NCI-H1417 (cell line): Measurements from ENCODE around the gene SOX15.
A peak's percentile ranks its signal among the peaks of the same experiment; 100 is the strongest.
"Not testable (repeated sequence)": the region's sequence is repeated elsewhere in the genome, so short reads cannot be mapped to it uniquely, and the experiment has no call there.

Experiments used
- DNase-seq, 3 experiments: peaks; one replicate each; lab custom pipeline; 2025; lab: John Stamatoyannopoulos, UW

Gene SOX15

GRCh38 chr17:7589891-7590691 is at the start of gene SOX15:
Gene SOX15, minus strand, starts transcription at chr17:7590094. Its CDS starts 418 bp downstream, at chr17:7589676.
- DNase-seq = no peak

DNA sequence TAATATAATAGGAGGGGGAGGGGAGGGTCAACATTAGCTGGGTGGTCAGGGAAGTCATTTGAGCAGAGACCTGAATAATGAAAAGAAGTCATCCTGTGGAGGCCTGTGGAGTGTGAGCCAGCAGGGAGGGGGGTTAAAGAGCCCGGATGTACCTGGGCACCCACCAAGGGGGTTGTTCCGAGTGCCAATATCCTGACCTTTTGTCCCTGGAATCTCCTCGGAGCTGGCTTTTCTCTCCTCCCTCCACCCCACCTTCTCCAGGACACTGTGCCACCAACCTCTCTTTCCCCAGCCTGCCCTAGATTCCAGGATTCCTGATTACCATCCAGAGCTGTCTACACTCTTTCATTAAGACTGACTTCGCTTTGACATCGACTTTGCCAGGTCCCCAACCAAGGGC is 46.3 kb upstream of the SOX15 start:
- no peak for DNase-seq

DNA sequence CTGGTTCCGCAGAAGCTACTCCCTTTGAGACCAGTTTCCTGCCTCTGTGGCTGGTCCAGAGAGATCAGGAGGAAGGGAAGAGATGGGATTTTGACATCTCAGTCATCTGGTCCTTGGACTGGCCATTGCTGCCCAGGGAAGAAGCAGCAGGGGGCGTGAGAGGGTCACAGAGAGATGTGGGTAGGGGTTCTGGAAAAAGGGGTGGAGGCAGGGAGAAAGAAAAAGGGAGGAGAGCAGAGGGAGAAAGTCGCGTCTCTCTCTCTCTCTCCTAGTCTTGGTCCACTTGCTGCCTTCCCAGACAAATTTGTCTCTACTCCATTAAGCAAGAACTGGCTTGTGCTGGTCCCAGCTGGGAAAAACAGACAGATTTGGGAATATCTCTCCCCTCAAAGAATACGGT is 44.5 kb upstream of the SOX15 start:
- DNase-seq = peak in 1 of 3 experiments; percentile 16

GRCh38 chr17:7633093-7633492 is 43.2 kb upstream of the SOX15 start:
- no peak for DNase-seq

DNA sequence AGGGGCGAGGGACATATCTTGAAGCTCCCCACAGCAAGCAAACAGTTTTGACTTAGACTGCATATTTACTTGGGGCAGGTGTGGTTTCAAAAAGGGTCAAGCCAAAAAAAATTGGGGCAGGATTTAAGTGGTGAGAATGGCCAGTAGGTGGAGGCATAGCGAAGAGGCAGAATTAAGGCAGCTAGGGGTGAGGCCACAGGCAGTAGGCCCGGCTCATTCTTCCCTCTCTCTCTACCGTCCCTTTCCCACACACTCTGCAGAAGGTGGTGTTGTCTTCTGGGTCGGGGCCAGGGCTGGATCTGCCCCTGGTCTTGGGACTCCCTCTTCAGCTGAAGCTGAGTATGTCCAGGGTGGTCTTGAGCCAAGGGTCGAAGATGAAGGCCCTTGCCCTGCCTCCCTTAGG is 42.6 kb upstream of the SOX15 start:
- DNase-seq = peak in 1 of 3 experiments; percentile 19

DNA sequence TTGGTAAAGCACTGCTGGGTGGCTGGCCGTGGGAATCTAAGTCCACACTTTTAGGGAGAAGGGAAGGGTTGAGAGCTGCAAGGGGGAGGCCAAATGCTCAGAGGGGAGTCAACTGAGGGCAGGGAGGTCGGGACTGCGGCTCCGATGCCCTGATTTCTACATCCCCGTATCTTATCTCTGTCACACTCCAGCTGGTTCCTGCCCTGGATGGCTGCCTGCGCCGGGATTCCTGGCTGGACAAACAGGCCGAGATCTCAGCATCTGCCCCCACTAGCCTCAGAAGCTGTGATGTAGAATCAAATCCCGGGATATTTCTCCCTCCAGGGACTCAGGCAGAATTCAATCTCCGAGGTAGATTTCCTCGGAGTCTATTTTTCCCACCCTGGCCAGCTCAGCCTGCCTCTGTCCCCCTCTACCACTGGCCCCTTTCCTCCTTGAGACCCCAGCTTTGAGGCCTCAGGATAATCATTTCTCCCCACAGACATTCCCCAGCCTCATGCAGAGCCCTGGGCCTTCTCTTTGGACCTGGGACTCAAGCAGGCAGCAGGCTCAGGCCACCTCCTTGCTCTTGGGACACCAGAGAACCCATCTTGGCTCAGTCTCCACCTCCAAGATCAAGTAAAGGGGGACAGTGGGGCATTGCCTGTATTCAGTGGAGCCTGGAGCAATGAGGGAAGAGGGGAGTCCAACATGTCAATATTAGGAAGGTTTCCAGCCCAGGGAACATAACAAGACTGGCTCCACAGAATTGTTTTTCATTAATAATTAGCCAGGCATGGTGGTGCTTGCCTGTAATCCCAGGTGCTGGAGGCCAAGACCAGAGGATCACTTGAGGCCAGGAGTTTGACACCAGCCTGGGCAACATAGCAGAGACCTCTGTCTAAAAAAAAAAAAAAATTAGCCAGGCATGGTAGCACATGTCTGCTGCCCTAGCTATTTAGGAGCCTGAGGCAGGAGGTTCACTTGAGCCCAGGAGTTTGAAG is 41.8 kb upstream of the SOX15 start:
- DNase-seq = no peak

DNA sequence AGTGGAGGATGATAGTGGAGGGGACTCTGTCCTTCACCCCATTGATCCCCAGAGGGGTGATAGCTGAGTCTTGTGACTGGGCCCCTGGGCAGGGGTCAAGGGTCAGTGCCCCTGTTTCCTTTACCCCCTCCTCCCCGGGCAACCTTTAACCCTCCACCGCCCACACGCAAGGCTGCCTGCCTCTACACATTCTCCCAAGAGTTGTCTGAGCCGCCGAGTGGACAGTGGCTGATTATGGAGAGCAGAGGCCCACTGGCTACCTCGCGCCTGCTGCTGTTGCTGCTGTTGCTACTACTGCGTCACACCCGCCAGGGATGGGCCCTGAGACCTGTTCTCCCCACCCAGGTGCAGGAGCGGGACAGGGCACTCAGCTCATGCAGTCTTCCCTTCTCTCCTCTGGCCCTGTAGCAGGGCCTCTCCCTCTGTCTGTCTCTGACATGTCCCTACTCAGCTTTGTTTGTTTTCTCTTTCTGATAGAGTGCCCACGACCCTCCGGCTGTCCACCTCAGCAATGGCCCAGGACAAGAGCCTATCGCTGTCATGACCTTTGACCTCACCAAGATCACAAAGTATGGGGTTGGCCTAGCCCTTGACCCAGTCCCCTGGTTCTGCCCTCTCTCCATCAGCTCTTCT is 40.2 kb upstream of the SOX15 start, which contains the start of gene SHBG:
Gene SHBG (plus strand): TSS at position 197 of the 633 bp plus-strand sequence. CDS start 38 bp downstream, at position 235.
- no peak for DNase-seq

- DNase-seq = peak; percentile 73 to 87 (median 85)
Observed at GRCh38 chr17:7627250-7628121, 37.6 kb upstream of the SOX15 start, which contains the start of gene SAT2. Gene SAT2, minus strand, starts transcription at chr17:7627821. Its CDS starts 186 bp downstream, at chr17:7627635.

- DNase-seq = no peak
Observed at GRCh38 chr17:7626956-7627249, 37.0 kb upstream of the SOX15 start.

- DNase-seq = no peak
Observed at GRCh38 chr17:7626307-7626706, 36.4 kb upstream of the SOX15 start.

DNA sequence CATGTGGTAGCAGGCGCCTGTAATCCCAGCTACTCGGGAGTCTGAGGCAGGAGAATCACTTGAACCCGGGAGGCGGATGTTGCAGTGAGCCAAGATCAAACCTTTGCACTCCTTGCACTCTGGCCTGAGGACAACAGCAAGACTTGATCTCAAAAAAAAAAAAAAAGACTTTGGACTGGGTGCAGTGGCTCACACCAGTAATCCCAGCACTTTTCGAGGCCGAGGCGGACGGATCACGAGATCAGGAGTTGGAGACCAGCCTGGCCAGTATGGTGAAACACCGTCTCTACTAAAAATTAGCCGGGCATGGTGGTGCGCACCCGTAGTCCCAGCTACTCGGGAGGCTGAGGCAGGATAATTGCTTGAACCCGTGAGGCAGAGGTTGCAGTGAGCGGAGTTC is 35.9 kb upstream of the SOX15 start:
- not testable (repeated sequence) for DNase-seq

GRCh38 chr17:7623661-7624060 is 33.8 kb upstream of the SOX15 start:
- no peak for DNase-seq

DNA sequence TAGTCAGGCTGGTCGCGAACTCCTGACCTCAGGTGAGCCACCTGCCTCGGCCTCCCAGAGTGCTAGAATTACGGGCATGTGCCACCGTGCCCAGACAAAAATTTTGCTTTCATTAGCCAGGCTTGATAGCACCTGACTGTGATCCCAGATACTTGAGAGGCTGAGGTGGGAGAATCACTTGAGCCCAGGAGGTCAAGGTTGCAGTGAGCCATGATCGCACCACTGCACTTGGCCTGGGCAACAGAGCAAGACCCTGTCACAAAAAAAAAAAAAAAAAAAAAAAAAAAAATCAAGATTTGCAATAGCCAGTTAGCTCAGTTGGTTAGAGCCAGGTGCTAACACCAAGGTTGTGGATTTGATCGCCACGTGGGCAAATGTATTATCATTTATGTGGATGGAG is 30.9 kb upstream of the SOX15 start:
- DNase-seq = no peak

DNA sequence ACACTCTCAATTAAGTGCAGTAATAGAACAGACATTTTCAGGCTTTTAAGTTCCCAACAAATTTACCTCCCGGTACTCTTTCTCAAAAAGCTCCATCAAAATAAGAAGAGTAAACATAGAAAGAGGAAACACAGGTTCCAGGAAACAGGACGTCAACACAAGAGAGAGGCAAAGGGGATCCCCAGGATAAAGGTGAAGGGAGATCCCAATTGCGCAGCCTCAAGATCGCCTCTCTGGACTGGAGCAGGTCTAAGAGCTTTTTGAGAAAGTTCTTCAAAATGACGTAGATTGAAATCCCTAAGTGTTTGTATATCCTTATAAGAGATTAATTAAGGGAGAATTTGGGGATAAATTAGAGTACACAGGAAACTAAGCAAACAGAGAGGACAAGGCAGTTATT is 28.7 kb upstream of the SOX15 start:
- no peak for DNase-seq

GRCh38 chr17:7615265-7615747 is 25.4 kb upstream of the SOX15 start:
- no peak for DNase-seq

- peak; percentile 96 to 99 (median 97) for DNase-seq
Observed at GRCh38 chr17:7614425-7615264, 24.8 kb upstream of the SOX15 start, which contains the start of gene FXR2. Gene FXR2, minus strand, starts transcription at chr17:7614897. Its CDS starts 365 bp downstream, at chr17:7614532.

DNA sequence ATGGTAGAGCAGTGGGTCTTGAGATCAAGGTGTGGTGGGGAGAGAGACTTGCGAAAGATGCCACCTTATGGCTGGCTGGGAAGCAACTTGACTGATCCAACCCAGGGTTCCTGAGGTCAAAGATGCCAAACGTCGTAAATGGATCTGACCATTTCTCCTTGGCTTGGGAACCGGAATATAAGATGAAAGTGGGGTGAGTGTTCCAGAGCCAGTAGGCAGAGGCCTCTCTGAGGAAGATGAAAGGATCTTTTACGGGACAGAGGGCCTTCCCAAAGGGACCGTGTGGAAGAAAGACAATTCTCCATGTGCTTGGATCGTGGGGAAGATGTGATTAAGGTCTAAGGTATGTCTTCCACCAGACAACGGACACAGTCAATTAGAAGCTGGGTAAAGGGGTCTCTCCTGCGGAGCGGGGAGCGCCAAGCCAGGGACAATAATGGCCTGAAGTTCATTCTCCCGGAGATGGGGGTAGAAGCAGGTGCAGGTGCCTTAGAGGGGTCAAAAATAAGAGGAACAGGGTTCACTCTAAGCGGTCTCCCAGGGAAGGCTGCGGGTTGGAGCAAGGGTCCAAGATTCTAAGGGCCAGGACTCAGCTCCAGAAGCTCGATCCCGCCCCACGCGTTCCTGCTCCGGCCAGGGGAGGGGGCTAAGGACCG is 24.0 kb upstream of the SOX15 start:
- DNase-seq = peak in 2 of 3 experiments; percentile 10 to 20

DNA sequence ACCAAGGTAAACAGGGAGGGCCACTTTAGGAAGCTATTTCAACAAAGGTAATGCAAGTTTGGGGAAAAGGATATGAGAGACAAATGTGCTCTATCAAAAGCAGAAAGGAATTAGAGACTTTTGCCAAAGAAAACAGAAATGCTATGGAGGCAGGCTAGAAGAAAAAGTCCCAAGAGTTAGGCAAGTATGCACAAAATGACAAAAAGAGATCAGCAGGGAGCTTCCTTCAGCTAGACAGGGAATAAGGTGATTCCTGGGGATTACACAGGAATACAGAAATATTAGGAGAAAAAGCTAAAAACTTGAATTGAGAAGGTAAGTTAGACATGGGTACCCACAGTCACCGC is 22.4 kb upstream of the SOX15 start:
- DNase-seq = no peak

DNA sequence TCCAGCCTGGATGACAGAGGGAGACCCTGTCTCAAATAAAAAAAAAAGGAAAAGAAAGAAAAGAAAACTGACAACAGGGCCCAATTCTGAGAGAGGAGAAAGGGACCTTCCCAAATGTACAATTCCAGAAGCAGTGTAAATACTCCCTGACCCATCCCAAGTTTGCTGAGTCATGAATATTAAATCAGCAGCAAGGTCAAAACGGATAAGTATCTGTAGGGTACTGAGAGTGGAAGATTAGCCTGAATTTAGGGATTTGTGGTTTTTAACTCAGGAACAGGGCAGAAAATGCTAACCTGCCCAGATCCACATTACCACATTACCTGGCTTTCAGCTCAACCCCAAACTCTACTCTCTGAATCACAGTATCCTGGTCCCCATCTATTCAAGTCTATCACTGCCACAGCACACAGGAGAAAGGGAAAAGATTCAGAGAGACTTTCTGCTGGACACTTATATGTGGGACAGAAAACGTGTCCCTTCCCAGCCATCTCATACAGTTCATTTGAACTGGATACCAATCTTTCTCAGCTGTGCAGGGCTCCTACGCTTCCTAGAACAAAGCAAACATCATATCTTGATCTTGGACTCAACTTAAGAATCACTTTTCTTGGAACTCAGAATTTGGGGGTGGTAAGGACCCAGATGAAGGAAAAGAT is 21.9 kb upstream of the SOX15 start:
- no peak for DNase-seq
